Right ventricle myocardium inferior (tissue), 1 donor: ENCODE data around the gene TBC1D14. TPM values are rescaled to one million over a fixed set of nuclear protein-coding genes. Genes with fewer than 3 reads are reported as not detected.
"Not testable (repeated sequence)": the region's sequence is repeated elsewhere in the genome, so short reads cannot be mapped to it uniquely, and the experiment has no call there.

Experiments used
- ATAC-seq: fragments of 200-7000 bp; cut with Tn5 transposase; one replicate; pipeline ENCODE4 v1.9.1; 2020; ENCODE audit warnings: mild to moderate bottlenecking, moderate library complexity
- DNase-seq: peaks from one replicate; pipeline ENCODE4 v3.0.0; 2021; ENCODE audit errors: missing footprints
- intact Hi-C: fragments of 100-400 bp; cut with DNase I; formaldehyde crosslinking; loops from one replicate; pipeline ENCODE4 v1.11.0; 2022
- total RNA-seq: library from RNA; stranded (reverse); fragmentation: NEBNext Ultra II Directional; extraction: Animal tissue kit (Norgen Biotek cat#: 25700); gene quantifications from one replicate; pipeline ENCODE4 v1.2.1, GENCODE V29; 2021
- donor health status: DM: no; HTN: yes; CAD: no; lungs with severe emphysema.

The TBC1D14 gene
- total RNA-seq, 1 donor from 2014 or later = 36.1 TPM

DNA sequence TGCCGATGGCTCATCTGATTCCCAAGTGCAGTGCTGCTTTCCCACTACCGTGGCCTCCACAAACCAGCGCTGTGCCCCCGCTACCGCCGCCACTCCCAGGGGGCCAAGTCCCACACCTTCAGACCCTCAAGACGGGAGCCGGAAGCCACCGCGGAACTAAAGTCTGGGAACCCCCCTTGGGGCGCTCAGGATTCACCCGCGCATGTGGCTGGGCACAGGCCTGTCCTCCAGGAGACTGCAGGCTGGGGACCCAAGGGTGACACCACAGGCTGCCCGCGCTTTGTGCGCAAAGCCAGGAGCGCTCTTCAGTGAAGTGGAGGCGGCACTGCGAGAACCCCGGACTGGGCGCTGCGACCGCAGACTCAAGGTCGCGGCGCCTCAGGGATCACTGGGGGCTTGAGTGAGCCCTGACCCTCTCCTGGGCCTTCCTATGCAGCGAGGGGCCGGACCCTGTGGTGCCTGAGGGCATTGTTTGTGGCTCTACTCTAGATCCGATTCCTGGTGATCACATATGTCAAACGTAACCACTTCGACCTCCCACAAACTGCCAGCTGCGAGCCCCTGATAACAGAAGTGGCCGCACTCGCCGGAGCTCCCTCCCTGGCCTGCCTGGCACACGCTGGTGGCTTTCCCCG lies 20.4 kb upstream of the TBC1D14 start:
- ATAC-seq (no peak), DNase-seq (no peak)
- intact Hi-C loops = loop anchor here (5.0 kb wide), 1 partner anchor 172 kb away; the partner anchor contains the start of gene BLOC1S4

DNA sequence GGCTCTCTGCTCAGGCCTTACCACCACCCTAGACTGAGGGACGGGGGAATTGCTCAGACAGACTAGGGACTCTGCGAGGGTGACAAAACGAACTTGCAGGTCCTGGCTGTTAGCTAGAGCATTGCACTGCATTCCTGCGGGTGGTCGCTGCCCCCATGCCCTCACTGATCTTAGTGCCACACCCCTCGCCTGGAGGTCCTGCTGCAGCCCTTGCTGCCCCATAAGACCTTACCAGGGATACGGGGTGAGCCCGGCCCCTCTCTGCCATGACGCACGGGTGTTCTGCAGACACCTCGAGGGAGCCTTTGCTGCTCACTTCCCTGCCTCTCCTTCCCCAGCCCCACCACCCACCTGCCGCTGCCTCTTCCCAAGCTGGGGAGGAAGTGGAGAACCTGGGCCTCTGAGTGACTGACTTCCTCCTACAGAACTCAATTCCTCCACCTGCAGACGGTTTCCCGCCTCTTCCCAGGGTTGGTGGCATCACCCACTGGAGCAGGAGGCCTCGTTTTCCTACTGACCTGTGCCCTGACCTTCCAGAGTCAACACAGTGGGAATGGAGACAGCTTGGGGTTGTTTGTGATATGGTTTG lies 19.8 kb upstream of the TBC1D14 start:
- ATAC-seq = no peak
- intact Hi-C loops = loop anchor here (5.0 kb wide), 1 partner anchor 173 kb away; the partner anchor contains the start of gene BLOC1S4
- DNase-seq = no peak

DNA sequence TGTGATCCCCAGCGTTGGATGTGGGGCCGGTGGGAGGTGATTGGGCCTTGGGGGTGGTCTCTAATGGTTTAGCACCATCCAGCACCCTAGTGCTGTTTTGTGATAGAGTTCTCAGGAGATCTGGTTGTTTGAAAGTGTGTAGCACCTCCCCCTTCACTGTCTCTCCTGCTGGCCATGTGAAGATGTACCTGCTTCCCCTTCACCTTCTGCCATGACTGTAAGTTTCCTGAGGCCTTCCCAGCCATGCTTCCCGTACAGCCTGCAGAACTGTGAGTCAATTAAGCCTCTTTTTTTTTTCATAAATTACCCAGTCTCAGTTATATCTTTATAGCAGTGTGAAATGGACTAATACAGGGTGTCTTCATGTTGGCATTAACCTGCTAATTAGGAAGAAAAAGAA lies 19.3 kb upstream of the TBC1D14 start:
- intact Hi-C loops = no loop called here
- no peak for ATAC-seq
- no peak for DNase-seq

DNA sequence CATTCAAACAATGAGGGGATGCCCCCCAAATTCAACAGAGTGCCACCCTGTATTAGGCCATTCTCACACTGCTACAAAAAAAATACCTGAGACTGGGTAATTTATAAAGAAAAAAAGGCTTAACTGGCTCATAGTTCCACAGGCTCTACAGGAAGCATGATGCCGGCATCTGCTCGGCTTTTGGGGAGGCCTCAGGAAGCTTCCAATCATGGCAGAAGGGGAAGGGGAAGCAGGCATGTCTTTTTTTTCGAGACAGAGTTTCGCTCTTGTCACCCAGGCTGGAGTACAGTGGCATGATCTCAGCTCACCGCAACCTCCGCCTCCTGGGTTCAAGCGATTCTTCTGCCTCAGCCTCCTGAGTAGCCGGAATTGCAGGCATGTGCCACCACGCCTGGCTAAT lies 18.7 kb upstream of the TBC1D14 start:
- intact Hi-C loops, ATAC-seq, DNase-seq: not testable (repeated sequence)

DNA sequence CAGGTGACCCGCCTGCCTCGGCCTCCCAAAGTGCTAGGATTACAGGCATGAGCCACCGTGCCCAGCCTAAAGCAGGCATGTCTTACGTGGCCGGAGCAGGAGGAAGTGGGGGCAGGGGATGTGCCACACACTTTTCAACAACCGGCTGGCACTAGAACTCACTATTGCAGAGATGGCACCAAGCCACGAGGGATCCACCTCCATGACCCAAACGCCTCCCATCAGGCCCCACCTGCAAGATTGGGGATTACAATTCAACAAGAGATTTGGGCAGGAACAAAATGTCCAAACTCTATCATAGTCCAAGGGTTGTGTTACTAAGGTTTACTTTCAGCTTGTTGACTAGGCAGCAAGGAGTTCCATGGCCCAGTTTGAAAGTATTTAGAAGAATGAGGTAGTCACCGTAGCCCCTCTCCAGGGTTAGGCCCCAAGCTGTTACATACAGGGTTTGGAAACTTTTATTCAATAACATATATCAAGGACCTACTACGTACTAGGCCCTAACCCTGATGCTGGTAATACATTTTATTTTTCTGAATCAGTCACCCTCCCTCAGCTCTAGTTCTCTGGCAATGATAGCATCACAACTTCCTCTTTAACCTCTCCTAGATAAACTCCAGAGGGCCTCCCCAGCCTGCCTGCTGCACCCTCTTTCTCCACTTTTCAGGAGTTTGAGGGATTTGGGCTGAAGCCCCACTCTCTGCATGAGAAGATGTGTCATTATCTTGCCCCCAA lies 18.0 kb upstream of the TBC1D14 start:
- ATAC-seq (no peak), DNase-seq (no peak)
- intact Hi-C loops = no loop called here

DNA sequence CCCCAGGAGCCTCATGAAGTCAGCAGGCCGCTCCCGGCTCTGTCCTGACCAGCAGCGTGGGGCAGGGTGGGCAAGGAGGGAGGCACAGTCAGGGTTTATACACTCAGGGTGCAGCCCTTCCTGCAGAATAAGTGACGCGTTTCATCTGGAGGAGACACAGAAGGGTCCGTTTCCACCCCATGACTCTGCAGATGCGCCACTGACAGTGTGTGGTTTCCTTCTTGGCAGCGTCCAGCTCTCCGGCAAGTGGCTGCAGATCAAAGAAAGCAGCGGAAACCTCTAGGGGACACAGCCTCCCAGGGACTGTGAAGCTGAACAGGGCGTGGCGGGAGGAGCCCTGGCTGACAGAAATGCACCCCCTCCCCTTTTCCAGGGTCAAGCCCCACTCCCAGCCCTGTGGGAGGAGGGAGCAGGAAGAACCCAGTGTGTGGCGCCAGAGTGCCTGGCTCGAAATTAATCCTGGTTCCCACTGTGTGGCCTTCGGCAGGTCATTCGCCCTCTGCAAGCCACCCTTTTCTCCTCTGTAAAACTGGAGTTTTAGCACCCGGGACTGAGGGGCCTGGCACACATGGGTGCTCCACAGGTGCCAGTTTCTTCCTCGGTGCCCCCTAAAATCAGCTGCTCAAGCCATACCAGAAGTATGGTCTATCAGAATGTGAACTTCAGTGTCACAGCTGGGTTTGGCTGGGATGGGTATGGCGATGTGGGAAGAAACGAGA lies 17.3 kb upstream of the TBC1D14 start:
- intact Hi-C loops = no loop called here
- no peak for DNase-seq
- ATAC-seq = peak; percentile 43

DNA sequence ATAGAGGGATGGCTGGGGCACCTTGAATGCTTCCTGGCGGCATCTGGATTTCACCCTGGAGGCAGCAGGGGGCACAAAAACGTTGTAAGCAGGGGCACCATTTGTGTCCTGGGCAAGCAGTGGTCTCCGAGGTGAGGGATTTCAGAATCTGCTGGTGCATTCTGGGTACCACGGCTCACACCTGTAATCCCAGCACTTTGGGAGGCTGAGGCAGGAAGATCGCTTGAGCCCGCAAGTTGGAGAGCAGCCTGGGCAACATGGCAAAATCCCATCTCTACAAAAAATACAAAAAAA lies 16.8 kb upstream of the TBC1D14 start:
- ATAC-seq = no peak
- DNase-seq = no peak
- intact Hi-C loops = no loop called here

DNA sequence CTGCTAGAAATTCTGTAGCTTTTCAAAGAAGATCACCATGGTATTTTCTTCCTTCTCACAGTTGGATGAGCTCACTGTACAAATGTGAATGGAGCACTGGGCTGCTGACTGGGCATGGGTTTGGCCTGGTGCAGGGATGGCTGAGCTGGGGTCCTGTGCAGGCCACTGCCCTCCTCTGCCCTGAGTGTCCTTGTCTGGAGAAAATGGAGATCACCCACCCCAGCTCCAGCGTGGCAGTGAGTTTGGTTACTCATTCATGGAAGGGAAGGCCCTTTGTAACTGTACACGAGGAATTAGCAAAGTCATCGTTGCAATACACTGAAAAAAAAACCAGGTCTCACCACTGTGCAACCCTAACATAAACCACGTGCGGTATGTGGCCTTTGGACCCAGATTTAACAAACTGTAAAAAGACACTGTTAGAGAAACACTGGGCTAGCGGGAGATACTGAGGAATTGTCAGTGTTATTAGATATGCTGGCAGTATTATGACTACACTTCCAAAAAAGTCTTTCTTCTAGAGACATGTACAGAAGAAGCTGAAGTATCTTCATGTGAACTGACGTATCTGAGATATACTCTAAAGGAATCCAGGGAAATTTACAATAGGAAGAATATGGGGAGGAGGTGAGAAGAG lies 16.1 kb upstream of the TBC1D14 start:
- ATAC-seq = no peak
- intact Hi-C loops = no loop called here

DNA sequence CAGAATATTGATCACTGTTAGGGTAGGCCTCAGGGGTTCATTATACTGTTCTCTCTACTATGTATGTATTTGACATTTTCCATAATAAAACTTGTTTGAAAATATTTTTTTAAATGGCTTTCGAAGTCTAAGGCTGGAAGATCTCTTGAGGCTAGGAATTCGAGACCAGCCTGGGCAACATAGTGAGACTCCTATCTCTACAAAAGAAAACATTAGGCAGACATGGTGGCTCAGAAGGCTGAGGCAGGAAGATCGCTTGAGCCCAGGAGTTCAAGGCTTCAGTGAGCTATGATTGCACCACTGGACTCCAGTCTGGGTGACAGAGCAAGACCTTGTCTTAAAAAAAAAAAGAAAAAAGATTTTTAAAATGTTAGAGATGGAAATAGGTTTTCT lies 15.5 kb upstream of the TBC1D14 start:
- DNase-seq = no peak
- ATAC-seq = no peak
- intact Hi-C loops = no loop called here

More for the DNA sequence above, 16.1 kb upstream of the TBC1D14 start:
- no peak for DNase-seq

DNA sequence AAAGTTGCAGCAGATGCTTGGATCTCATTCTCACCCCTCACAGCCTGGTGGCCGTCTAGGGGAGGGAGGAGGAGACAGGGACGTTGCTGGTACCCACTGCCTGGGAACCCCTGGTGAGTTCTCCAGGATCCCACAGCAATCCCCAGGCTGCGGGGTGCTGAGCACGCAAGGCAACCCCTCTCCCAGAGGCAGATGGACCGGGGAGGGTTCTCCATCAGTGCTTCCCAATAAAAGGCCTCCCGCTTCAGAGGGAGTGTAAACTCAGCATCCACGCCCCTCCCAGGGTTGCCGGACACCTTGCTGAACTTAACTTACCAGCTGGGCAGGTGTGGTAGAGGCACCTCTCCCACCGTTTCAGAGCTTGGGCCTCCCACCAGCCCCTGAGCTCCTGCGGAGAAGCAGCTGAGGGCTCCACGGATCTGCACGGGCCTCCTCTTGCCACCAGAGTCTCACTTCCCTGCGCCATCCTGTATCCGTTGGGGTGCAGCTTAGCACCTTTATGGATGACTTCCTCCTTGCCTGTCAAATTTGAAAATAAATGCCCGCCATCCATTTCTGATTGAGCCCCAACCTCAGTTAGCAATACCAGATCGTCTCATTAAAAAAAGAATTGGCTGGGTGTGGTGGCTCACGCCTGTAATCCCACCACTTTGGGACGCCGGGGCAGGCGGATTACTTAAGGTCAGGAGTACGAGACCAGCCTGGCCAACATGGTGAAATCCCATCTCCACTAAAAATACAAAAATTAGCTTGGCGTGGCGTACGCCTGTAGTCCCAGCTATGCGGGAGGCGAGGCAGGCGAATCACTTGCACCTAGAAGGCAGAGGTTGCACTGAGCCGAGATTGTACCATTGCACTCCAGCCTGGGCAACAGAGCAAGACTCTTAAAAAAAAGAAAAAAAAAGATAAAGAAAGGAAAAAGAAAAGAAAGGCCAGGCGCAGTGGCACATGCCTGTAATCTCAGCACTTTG lies 14.8 kb upstream of the TBC1D14 start:
- intact Hi-C loops = no loop called here
- DNase-seq (no peak), ATAC-seq (no peak)

DNA sequence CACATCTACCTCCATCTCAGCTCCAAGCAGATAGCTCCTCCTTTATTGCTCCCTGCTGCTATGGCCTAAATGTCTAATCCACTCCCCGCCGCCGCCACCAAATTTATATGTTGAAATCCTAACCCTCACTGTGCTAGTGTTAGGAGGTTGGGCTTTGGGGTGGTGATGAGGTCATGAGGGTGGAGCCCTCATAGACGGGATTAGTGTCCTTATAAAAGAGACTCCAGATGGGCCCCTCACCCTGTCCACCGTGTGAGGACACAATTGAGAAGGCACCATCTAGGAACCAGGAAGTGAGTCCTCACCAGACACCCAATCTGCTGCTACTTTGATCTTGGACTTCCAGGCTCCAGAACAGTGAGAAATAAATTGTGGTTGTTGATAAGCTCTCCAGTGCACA lies 13.6 kb upstream of the TBC1D14 start:
- DNase-seq (no peak), ATAC-seq (no peak)
- intact Hi-C loops = no loop called here

DNA sequence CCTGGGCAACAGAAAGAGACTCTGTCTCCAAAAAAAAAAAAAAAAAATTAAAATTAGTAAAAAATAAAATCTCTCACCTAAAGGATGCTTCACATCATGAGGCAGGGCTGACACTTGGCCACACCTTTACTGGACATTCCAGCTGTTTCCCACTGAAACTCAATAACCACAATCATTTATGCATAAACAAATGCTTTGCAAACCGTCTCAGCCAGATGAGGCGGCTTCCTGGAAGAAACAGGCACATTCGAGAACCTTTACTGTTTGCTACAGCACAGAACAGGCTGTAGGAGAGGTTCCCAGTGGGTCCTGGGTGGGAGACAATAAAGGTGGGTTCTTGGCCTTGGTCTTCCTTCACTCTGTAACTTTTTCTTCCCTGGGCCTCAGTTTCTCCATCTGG lies 10.9 kb upstream of the TBC1D14 start:
- ATAC-seq (no peak), DNase-seq (no peak)
- intact Hi-C loops = no loop called here

DNA sequence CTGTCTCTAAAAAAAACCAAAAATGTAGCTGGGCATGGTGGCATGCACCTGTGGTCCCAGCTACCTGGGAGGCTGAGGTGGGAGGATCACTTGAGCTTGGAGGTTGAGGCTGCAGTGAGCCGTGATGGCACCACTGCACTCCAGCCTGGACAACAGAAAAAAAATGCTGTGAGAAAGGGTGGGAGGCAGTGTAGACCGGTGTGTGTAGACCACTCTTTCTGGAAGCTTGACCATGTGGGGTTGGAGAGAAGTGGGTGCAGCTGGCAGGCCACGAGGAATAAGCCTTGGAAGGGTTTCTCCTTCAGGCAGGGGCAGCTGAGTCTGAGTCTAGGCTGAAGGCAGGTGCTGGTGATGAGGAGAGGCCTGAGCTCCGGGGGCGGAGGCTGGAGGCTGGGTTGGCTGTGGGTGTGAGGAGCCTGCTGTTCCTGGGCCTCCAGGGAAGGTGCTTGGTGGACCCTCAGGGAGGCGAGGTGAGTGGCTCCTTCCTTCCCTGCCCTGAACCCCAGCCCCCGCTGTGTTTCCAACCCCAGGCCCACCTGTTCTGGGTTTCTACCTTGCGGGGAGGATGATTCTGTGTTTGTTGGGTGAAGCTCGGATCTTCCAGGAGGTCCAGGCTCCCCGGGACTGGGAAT lies 9.3 kb upstream of the TBC1D14 start:
- DNase-seq (peak; percentile 15), ATAC-seq (no peak)
- intact Hi-C loops = no loop called here

DNA sequence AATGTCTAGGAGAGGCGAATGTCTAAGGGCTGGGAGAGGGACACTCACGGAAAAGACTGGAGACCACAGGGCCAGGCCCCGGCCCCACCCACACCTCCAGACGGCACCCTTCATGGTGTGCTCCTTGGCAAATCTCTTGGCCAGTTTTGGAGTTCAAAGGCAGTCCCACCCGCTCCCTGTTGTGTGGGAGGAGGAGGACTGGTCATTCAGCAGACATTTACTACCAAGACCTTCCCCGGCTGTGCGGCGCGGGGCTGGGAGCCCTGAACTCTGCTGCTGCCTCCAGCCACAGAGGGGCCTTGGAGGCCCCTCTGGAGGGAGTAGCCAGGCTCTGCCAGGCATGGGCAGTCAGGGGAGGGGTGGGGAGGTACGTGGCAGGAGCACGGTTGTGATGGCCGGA lies 8.7 kb upstream of the TBC1D14 start:
- intact Hi-C loops = no loop called here
- peak; percentile 21 for DNase-seq
- ATAC-seq = no peak

DNA sequence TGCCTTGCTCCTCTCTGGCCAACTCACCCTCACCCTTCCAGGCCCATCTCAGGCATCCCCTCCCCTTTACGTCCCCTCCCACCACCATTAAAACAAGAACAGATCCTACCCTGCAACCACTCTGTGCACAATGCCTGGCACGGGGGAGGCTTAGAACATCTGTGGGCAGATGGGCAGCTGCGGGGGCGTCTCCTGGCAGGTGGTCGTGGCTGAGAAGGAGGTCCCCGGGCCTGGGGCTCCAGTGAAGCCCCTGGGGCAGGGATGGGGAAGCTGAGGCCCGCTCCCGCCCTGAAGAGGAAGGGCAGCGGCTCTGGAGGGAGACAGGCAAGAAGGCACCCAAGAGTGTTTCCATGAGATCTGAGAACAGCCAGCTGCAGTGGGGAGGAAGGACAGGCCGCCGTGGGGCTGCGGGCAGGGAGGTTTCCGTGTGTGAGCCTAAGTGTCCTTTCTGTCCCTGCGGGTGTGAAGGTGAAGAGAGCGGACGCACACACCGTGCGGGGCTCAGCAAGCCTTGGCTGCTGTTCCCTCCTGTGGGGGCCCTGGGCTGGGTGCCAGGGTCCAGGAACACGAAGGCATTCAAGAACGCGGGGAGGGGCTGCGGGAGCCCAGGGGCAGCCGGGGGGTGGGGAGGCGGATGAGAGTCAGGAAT lies 7.8 kb upstream of the TBC1D14 start:
- peak; percentile 64 for DNase-seq
- intact Hi-C loops = no loop called here
- peak; percentile 46 for ATAC-seq

DNA sequence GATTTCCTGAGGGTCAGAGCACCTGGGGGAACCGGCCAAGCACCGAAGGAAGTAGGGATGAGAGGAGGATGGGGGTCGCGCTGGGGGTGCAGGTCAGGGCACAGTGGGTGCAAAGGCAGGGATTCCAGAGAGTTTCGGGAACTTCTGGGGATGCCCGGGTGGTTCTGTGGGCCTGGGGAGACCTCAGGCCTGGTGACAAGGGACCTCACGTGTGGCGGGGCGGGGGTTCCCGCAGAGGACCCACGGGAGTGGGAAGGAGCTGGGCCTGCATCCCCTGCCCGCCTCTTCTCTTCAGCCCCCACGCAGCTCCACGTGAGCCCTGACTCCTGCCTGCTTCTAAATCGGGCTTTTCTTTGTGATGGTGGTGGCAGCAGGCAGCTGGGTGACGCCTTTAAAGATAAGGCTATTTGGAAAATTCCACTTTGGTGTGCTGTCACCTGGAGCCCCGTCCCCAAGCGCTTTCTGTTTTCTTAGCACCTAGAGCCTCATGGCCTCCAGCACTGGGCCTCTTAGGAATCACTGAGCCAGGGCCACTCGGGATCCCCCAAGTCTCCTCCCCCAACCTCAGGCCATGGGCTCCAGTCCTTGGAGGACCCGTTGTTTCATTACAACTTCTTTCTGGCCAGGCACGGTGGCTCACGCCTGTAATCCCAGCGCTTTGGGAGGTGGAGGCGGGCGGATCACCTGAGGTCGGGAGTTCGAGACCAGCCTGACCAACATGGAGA lies 7.1 kb upstream of the TBC1D14 start:
- intact Hi-C loops = no loop called here
- DNase-seq (peak; percentile 9), ATAC-seq (peak; percentile 21)
